HAP-1 (cell line): Measurements from ENCODE around the gene KIF3A.

Source experiments
- DNase-seq, 2 experiments: peaks; one replicate each; pipeline ENCODE4 v3.0.0-alpha.2; 2016 to 2020; ENCODE audit warnings: low spot score in 2 of 2
- H3K27me3 ChIP-seq: fragments of 250-450 bp; sonication (Bioruptor Pico); 2 replicates; pipeline ENCODE4 v1.5.1; 2020; ENCODE audit warnings: low read depth, mild to moderate bottlenecking, moderate library complexity
- H3K36me3 ChIP-seq: fragments of 250-450 bp; sonication (Bioruptor Pico); replicated peaks from 2 replicates; pipeline ENCODE4 v1.5.1; 2020; ENCODE audit warnings: mild to moderate bottlenecking
- H3K4me1 ChIP-seq: fragments of 250-450 bp; sonication (Bioruptor Pico); 2 replicates; pipeline ENCODE4 v1.5.1; 2020; ENCODE audit warnings: mild to moderate bottlenecking
- H3K4me3 ChIP-seq: fragments of 250-450 bp; sonication (Bioruptor Pico); 2 replicates; pipeline ENCODE4 v1.5.1; 2020; ENCODE audit warnings: mild to moderate bottlenecking, moderate library complexity
- H3K9me3 ChIP-seq: fragments of 250-450 bp; sonication (Bioruptor Pico); 2 replicates; pipeline ENCODE4 v1.5.1; 2020; ENCODE audit warnings: mild to moderate bottlenecking, moderate library complexity
- in situ Hi-C: fragments of 300-500 bp; cut with MboI; formaldehyde crosslinking; loops from 3 replicates; pipeline ENCODE4 v1.14.3; 2020; ENCODE audit warnings: low sequenced_read_pairs, inconsistent platforms, mixed read lengths

Gene KIF3A

DNA sequence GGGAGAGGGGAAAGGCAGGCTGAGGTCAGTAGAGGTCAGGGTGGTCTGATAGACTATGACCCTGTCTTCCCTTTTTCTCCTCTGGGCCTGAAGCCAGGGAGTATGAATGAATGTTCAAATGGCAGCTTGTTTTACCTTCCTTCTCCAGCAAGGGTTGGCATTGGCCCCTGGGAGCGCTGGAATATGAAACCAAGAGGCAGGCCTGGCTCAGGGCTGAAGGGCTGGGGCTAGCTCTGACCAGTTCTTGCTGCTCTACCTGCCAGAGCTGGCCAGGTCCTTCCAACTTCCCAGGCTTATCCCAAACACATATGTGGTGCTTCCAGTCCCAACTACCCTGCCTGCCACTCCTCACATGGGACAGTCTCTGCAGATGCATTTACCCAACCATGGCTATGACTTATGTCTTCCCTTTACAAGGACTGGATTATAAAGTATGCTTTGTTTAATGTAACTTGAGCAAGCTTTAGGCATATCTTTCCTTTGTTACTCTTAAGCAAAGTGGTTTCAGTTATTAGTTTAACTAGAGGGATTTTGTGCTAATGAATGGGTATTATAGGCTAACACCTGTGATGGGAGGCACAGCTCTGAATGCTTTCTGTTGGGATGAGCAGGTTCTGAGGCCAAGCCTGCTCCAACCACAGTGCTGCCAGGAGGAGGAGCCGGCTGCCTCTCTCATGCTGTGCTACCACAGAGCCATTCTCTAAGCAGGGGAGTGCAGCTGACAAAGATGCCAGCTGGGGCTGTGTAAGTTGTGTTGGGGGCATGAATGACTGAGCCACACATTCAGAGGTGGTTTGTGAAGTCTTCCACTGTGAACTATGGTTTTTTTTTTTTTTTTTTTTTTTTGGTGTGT, 16.0 kb upstream of the KIF3A start:
- no peaks in the 10 kb centered on the region for H3K27me3 ChIP-seq
- no peaks in the 10 kb centered on the region for H3K4me1 ChIP-seq
- H3K4me3 ChIP-seq = no peak overlapping the region
- H3K9me3 ChIP-seq = no peaks in the 10 kb centered on the region
- peaks cover 6% of the 10 kb centered on the region for H3K36me3 ChIP-seq
- peak; percentile 49 to 61 for DNase-seq
- in situ Hi-C loops = no loop called here

DNA sequence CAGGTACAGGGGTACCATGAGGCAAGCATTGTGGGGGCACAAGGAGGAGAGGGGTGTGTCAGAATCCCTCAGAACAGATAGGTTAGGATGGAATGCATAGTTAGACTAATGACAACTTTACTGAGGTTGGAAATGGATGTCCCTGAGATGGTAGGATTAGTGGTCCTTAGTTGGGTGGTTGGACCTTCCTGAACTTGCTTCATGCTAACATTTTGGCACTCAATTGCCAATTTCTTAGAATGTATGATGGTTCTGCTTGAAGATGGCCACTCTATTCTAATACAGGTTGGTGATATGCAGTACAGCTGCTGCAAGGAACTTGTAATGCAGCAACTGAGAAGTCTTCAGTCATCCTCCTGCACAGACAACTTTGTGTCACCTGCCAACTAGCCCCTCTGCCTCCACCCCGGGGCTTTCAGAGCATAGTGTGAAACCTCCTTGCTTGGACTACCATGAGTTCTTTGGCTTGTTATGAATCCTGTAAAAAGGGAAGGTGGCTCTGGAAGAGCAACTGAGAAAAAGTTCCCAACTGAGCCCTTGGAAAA, 15.3 kb upstream of the KIF3A start:
- H3K9me3 ChIP-seq = no peaks in the 10 kb centered on the region
- no peak overlapping the region for H3K4me3 ChIP-seq
- DNase-seq = no peak
- H3K36me3 ChIP-seq = peaks cover under 1% of the 10 kb centered on the region
- in situ Hi-C loops = no loop called here
- no peaks in the 10 kb centered on the region for H3K27me3 ChIP-seq
- no peaks in the 10 kb centered on the region for H3K4me1 ChIP-seq

DNA sequence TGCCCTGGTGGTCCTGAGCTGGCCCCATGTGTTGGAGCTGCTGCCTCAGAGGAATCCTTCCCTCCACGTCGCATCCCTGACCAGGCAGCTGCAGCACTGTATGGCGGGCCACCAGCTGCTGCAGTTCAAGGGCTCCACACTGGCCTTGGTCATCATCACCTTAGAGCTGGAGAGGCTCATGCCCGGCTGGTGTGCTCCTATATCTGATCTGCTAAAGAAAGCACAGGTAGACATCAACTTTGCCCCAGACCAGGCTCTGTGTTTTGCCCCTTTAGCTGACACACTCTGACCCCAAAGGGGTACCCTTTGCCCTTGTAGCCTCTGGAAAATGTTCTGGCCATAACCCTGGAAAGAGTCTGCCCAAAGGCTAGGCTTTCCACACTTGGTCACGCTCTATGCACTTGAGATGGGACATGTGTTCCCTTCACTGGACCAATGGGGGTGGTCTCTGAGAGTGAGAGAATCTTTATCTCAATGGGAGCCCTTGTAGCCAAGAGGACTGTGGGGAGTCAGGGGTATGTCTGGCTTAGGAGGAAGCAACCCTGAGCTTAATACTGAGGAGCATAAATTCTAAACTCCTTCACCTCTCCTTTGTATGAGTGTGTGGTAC, 14.7 kb upstream of the KIF3A start:
- Histone ChIP-seq H3K9me3 (no peaks in the 10 kb centered on the region), H3K27me3 (no peaks in the 10 kb centered on the region), H3K4me1 (no peaks in the 10 kb centered on the region), H3K36me3 (no peaks in the 10 kb centered on the region), H3K4me3 (no peak overlapping the region)
- in situ Hi-C loops = no loop called here
- DNase-seq = no peak

DNA sequence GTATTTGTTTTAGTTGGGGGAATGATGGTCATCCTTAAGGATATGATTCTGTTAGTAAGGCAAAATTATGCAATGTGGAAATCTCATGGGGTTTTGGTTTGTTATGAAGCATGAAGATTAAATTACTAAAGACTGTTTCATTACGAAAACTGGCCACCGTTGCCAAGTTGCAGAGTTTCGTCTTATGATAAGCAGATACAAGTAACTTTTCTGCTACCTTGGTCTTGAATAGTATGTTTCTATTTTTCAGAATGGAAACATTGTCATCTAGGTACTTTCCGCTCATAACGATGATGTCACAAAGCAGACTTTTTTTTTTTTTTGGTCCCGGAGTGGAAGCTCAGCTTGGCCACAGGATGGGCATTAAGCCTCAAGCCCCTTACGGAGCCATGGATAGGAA, 14.1 kb upstream of the KIF3A start:
- no peak overlapping the region for H3K4me3 ChIP-seq
- no peaks in the 10 kb centered on the region for H3K4me1 ChIP-seq
- no peaks in the 10 kb centered on the region for H3K27me3 ChIP-seq
- no peaks in the 10 kb centered on the region for H3K9me3 ChIP-seq
- in situ Hi-C loops = no loop called here
- DNase-seq = no peak
- H3K36me3 ChIP-seq = no peaks in the 10 kb centered on the region

DNA sequence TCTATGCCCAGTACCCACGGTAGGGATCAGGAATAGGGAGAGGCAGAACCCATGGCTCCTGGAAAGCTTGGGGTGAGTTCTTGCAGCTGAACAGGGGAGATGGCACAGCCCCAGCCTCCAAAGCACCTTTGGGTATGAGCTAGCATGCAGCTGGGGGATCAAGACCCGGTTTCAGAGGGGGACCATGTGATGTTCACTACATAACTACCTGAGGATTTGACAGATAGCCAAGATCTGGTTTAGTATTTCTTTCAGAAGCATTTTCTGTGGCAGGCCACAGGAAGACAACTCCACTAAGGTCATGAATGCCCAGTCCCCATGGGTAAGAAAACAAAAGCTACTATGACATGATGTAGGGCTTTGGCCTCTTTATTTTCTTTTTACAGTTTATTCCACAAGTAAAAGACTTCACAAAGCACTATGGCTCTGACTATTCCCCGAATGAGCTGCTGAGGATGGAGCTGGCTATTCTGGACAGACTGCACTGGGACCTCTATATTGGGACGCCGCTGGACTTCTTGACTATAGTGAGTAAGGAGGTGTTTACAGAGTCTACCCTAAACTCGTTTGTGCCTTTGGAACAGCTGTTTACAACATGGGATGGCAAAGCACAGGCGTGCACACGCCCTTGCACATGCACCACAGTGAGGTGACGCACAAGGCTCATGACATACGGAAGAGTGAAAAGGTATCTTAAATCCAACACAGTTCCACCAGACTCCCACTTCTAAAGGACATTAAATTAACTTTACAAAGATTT, 13.3 kb upstream of the KIF3A start:
- Histone ChIP-seq H3K4me1 (no peaks in the 10 kb centered on the region), H3K36me3 (no peaks in the 10 kb centered on the region), H3K4me3 (no peak overlapping the region), H3K9me3 (no peaks in the 10 kb centered on the region), H3K27me3 (no peaks in the 10 kb centered on the region; the same call in 1 of the 2 replicates)
- no peak for DNase-seq
- in situ Hi-C loops = no loop called here

DNA sequence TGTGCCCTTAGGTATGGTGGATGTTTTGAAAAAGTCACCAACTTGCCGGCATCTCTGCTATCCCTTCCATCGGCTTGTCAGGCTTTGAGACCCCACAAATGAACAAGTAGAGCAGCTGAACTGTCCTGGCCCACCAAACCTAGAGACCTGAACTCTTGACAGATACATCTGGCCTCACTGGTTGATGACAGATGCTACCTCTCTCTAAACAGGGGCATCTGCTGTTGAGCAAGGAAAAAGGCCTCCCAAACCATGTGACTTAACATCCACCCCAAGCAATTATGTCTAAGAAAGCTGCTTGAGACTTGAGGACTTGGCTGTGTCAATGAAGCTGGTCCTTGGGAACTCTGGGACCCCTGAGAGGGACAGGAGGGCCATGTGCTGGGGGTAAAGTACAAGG, 12.2 kb upstream of the KIF3A start:
- no peak for DNase-seq
- in situ Hi-C loops = no loop called here
- no peaks in the 10 kb centered on the region for H3K4me1 ChIP-seq
- no peaks in the 10 kb centered on the region for H3K9me3 ChIP-seq
- no peaks in the 10 kb centered on the region for H3K36me3 ChIP-seq
- peaks cover 3% of the 10 kb centered on the region; the same call in 1 of the 2 replicates for H3K27me3 ChIP-seq
- H3K4me3 ChIP-seq = no peak overlapping the region

DNA sequence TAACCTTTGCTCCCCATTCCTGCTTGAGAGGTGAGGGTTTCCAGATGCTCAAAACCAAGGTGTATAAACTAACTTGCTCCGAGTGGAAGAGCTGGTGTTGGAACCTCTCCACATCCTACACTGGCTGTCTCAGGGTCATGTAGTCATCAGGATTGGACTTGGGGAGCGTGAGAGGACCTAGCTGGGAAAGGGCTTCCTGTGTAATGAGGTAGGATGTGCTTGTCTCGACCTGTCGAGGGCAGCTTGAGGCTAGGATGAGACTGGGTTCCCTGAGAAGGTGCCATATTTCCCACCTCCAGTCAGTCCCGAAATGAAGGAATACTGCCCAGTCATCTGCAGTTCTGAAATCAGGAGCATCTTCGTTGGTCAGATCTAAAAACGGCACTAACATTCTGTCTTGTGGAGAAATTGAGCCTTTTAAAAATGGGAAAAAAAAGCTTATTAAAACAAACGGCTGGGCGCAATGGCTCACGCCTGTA, 11.2 kb upstream of the KIF3A start:
- Histone ChIP-seq H3K36me3 (no peaks in the 10 kb centered on the region), H3K4me1 (no peaks in the 10 kb centered on the region), H3K27me3 (peaks cover 3% of the 10 kb centered on the region; the same call in 1 of the 2 replicates), H3K4me3 (no peak overlapping the region), H3K9me3 (no peaks in the 10 kb centered on the region)
- DNase-seq = no peak
- in situ Hi-C loops = no loop called here

DNA sequence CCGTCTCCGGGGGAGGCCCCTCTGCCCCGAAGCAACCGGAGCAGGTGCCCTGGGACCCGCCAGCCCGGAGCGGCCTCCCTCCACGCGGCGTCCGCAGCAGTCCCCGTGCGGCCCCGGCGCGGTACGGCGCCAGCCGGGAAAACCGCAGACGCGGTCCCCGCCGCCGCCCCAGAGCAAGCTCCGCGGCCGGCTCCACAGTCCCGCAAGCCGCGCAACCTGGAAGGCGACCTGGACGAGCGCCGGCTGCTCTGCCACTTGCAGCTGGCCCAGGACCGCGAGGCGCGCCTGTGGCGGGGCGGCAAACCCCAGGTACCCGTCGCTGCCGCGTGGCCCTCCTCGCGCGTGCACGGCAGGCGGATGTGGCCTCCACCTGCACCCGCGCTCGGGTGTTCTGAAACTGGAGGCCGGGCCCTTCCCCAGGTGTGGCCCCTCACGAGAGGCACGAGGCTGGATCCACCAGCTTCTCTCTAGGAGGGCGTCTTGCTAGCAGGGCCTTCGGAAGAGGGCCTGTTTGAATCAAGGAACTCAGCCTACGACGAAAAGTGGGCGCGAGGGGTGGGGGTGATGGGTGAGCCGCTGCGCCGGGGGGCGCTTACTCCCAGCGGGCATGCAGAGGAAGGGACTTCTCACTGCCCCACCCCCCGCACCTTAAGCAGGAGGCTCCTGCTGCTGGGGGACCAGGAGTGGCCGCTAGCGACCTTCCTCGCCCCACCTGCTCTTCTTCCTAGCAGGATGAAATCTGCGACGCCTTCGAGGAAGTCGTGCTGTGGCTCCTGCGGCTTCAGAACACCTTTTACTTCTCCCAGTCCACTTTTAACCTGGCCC, 10.5 kb upstream of the KIF3A start:
- no peaks in the 10 kb centered on the region for H3K9me3 ChIP-seq
- in situ Hi-C loops = no loop called here
- no peak for DNase-seq
- peaks cover 3% of the 10 kb centered on the region; the same call in 1 of the 2 replicates for H3K27me3 ChIP-seq
- H3K4me1 ChIP-seq = no peaks in the 10 kb centered on the region
- no peak overlapping the region for H3K4me3 ChIP-seq
- no peaks in the 10 kb centered on the region for H3K36me3 ChIP-seq

DNA sequence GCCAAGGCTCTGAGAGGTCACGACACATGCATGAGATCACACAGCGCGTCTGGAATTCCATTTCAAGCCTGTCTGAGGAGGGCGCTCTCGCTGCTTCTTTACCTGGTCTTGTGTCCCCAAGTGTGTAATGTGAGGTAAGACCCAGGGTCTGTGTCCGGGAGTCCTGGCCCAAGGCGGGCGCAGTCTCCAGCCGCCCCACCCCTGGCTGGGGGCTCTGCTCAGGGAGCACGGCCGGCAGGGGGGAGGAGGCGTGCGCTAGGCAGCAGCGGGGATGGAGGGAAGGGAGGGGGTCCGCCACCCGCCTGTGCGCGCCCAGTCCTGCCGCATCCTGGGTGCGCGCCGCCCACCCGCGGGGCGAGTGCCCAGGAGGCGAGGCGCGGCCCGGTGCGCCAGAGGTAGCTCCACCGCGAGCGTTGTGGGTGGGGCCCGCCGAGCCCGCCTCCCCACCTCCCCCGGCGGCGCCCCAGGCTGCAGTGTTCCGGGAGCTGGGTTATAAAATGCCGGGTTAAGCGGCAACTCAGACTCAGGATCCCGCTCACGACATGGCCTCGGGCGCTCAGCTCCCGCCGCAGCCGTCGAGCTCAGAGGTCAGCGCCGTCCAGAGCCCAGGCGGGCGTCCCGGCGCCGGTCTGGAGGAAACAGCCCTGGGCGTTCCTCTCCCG, 9.7 kb upstream of the KIF3A start, which contains the start of gene CCNI2:
Gene CCNI2, plus strand, starts transcription at position 473 of the 662 bp plus-strand sequence. Its CDS starts 70 bp downstream, at position 543.
- no peak within 1 kb of the TSS for H3K4me3 ChIP-seq
- H3K9me3 ChIP-seq = no peaks in the 10 kb centered on the region
- peaks cover 3% of the 10 kb centered on the region; the same call in 1 of the 2 replicates for H3K27me3 ChIP-seq
- DNase-seq = no peak
- H3K4me1 ChIP-seq = no peaks in the 10 kb centered on the region
- in situ Hi-C loops = no loop called here
- no peaks in the 10 kb centered on the region for H3K36me3 ChIP-seq

DNA sequence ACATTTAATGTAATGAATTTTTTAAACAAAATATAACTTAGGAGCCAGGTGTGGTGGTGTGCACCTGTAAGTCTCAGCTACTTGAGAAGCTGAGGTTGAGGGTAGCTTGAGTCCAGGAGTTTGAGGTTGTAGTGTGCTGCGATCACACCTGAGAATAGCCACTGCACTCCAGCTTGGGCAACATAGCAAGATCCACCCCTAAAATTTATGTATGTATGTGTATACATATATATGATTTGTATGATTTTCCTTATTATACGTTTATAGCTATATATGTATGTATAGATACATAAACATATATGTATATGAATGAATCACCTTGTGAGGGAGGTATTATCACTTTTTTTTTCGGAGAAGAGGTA, 9.2 kb upstream of the KIF3A start:
- Histone ChIP-seq H3K9me3 (no peaks in the 10 kb centered on the region), H3K4me3 (no peak overlapping the region), H3K36me3 (no peaks in the 10 kb centered on the region), H3K4me1 (no peaks in the 10 kb centered on the region), H3K27me3 (peaks cover 3% of the 10 kb centered on the region; the same call in 1 of the 2 replicates)
- in situ Hi-C loops = no loop called here
- no peak for DNase-seq

DNA sequence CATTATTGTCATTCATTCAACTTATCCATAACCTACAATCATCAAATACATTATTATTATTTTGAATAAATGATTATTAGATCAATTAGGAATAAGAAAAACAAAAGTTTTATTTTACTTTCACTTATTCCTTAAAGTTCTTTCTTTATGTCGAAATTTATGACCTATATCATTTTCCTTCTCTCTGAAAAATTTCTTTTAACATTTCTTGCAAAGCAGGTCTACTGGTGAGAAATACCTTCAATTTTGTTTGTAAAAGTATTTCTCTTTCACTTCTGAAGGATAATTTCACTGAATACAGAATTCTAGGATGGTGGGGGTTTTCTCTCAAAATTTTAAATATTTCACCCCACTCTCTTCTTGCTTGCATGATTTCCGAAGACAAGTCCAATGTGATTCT, 7.3 kb upstream of the KIF3A start:
- H3K4me3 ChIP-seq = no peak overlapping the region
- H3K36me3 ChIP-seq = no peaks in the 10 kb centered on the region
- no peaks in the 10 kb centered on the region for H3K9me3 ChIP-seq
- in situ Hi-C loops = no loop called here
- peaks cover 3% of the 10 kb centered on the region; the same call in 1 of the 2 replicates for H3K27me3 ChIP-seq
- peaks cover 4% of the 10 kb centered on the region; the same call in 1 of the 2 replicates for H3K4me1 ChIP-seq
- no peak for DNase-seq

DNA sequence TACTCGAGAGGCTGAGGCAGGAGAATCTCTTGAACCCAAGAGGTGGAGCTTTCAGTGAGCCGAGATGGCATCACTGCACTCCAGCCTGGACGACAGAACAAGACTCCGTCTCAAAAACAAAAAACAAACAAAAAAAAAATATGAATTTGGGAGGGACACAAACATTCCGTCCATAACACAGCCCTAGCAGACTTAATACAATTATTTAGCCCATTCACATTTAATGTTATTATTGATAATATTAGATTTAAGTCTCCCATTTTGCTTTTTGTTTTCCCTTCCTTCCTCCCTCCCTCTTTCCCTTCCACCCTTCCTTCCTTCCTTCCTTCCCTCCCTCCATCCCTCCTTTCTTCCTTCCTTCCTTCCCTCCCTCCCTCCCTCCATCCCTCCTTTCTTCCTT, 5.3 kb upstream of the KIF3A start:
- Histone ChIP-seq H3K9me3 (no peaks in the 10 kb centered on the region), H3K27me3 (peaks cover 3% of the 10 kb centered on the region; the same call in 1 of the 2 replicates), H3K4me3 (no peak overlapping the region), H3K36me3 (no peaks in the 10 kb centered on the region), H3K4me1 (peaks cover 11% of the 10 kb centered on the region)
- in situ Hi-C loops = no loop called here
- no peak for DNase-seq
